K562 treated with DMSO at 1 percent for 12 hours (cell line): ENCODE data around the gene STUB1. TPM values are rescaled to one million over a fixed set of nuclear protein-coding genes. Genes with fewer than 3 reads are reported as not detected.

Experiments
- total RNA-seq: library from RNA; unstranded; fragments of 300-600 nt; gene quantifications from 2 replicates; pipeline ENCODE4 v1.2.3, GENCODE V29; 2022; ENCODE audit not compliant: insufficient read depth

Gene STUB1
- 108 and 141 TPM in 2 replicates for total RNA-seq

DNA sequence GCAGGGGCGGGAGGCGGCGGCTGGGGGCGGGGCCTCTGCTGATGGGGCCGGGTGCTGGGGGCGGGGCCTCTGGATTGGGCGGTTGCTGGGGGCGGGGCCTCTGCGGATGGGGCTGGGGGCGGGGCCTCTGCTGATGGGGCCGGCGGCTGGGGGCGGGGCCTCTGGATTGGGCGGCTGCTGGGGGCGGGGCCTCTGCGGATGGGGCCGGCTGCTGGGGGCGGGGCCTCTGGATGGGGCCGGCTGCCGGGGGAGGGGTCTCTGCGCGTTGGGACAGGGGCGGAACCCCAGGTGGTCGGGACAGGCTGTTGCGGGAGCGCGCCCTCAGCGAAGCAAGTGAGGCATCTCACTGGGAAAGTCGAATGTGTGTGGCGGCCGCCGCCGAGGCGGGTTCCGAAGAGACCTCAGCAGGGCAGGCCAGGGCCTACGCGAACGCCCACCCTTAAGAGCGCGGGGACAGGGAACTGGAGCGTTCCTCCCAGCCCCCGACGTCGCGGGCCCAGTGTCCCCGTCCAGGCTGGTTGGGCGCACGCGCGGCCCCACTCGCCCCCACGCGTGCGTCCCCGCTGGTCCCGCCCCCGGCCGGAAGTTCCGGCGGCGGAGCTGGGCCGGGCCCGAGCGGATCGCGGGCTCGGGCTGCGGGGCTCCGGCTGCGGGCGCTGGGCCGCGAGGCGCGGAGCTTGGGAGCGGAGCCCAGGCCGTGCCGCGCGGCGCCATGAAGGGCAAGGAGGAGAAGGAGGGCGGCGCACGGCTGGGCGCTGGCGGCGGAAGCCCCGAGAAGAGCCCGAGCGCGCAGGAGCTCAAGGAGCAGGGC, at the start of gene STUB1:
STUB1 (plus strand) TSS at position 597 of the 811 bp plus-strand sequence; CDS start at position 713, 116 bp downstream.

GRCh38 chr16:630815-631405, 49.3 kb upstream of the STUB1 start, which contains the start of gene WFIKKN1:
Gene WFIKKN1 (plus strand): TSS chr16:630985. CDS start chr16:631254, 269 bp downstream.

DNA sequence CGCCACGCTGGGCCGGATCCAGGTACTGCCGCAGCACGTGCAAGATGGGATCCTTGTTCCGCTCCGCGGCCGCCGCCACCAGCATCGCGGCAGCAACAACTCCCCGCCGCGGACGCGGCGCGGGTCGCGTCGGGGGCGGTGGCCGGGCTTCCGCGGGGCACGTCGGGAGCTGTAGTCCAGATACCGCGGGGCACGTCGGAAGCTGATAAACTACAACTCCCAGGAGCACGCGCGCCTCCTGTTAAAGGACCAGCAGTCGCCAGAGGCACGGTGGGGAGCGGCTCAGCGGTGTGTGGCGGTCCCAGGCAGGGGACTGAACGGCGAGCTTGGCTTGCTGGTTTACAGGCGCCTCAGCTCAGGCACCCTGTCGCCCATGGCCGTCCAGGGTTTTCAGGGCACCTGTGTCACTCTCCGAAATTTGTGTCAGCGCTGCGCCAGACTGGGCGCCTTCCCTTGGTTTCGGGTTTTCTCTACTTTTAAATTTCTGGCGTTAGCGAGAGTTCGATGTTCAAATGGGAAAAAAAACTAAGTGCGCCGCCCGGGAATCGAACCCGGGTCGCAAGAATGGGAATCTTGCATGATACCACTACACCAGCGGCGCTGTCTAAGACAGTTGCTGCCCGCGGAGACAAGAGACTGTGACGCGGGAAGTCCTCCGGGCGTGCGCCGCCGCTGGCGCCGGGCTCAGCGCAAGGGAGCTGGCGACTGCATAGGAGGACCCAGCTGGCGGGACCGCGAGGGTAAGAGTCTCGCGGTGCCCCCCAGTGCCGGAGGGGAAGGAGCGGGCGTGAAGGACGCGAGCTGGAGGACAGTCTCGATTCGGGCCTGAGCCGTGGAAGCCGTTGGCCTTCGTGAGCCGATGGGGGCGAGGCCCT, 43.8 kb upstream of the STUB1 start, which contains the start of gene METTL26:
METTL26 (minus strand) TSS at position 100 of the 875 bp plus-strand sequence; CDS start at position 85, 15 bp downstream.

DNA sequence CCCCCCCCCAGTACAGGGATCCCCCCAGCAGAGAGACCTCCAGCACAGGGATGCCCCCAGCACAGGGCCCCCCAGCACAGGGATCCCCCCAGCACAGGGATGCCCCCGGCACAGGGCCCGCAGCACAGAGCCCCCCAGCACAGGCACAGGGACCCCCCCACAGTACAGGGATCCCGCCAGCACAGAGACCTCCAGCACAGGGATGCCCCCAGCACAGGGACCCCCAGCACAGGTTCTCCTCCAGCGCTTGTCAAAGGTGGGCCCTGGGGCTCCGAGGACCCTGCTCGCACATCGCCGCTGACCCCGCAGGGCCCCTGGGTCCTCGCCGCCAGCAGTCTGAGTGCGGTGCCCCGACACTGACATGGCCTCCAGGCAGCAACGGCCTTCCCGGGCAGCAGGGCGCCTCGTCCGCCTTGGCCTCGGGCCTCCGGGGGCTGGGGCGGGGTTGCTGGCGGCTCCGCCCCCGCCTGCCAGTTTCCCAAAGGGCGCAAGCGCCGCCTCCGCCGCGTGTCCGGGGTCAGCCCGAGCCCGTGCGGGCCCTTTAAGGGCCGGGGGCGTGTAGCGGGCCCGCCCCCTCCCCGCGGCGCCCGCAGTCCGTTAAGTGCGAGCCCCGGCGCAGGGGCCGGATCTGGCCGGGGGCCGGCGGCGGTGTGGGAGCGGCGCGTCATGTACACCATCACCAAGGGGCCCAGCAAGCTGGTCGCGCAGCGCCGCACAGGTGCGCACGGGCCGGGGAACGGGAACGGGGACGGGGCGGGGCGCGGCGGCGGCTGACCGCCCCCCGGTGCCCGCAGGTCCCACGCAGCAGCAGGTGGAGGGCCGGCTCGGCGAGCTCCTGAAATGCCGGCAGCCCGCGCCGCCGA, 38.7 kb upstream of the STUB1 start, which contains the start of gene MCRIP2:
MCRIP2 (plus strand) TSS at position 503 of the 863 bp plus-strand sequence; CDS start at position 667, 164 bp downstream.

GRCh38 chr16:648781-649589, 31.2 kb upstream of the STUB1 start, which contains the start of gene WDR90:
Gene WDR90 (plus strand): TSS chr16:649365. CDS start chr16:649417, 52 bp downstream.

DNA sequence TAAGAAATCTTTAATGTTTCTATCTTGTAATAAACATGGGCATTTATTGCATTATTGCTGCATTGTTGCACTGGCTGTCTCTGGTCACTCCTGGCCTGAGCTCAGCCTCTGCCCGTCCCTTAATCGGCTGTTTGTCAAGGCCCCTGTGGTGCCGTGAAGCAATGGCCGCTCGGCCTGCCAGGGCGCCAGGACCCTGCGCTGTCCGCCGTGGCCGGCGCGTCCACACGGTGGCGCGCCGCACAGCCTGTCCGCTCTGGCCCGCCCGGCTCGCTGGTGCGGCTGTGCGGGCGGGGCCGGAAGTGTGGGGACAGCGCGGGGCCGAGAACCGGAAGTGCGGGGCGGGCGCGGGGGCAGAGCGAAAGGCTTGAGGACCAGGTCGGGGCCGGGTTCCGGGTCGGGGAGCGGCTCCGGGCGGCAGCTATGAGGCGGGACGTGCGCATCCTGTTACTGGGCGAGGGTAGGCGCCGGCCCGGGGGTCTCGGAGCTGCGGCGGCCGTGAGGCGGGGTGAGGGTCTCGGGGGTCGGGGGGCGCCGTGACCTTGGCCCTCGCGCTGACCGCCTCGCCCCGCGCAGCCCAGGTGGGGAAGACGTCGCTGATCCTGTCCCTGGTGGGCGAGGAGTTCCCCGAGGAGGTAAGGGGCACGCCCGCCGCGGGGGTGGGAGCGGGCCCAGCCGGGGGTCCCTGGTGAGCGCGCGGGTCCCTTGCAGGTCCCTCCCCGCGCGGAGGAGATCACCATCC, 12.3 kb upstream of the STUB1 start, which contains the start of gene RHOT2:
RHOT2 (plus strand) TSS at position 353 of the 739 bp plus-strand sequence; CDS start at position 421, 68 bp downstream.

DNA sequence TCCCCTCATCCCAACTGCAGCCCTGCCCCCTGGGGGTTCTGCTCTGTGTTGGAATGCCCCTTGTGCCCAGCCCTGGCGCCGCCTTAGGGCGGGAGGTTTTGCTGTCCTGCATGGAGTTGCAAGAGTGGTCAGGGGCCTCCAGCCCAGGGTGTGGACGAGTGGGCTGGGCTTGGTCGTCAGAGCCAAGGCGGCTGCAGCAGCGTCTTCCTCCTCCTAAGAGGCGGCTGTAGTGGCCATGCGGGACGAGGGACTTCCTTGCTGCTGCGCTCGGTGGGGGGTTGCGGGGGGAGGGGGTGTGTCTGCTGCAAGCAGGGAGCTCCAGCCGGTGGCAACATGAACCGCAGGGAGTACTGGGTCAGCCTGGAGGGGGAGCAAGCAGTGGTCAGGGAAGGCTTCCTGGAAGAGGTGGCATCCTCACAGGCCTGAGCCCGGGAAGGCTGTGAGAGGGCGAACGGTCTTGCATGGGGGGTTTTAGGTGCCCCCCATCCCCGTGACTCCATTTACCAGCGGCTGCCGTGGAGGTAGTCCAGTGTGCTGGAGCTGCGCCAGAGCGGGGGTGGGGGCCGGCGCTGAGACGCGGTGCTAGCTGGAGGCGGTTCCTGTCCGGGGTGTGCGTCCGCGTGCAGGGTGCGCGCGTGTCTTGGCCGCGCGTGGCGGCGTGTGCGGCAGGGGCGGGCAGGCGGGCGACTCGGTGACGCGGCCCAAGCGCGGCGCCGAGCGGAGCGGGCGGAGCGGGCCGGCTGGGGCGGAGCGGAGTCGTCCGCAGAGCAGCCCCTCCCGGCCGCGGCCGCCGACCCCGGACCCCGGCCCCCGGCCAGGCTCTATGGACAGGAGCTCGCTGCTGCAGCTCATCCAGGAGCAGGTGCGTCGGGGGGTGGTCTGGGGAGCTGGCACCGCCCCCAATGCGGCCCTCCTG, 5.0 kb upstream of the STUB1 start, which contains the start of gene RHBDL1:
RHBDL1 (plus strand) TSS at position 704 of the 916 bp plus-strand sequence; CDS start at position 824, 120 bp downstream.

GRCh38 chr16:684071-684794, 4.0 kb downstream of the STUB1 start, which contains the start of gene JMJD8:
Gene JMJD8 (minus strand): TSS chr16:684334. CDS start chr16:684319, 15 bp downstream.

GRCh38 chr16:705431-706188, 25.4 kb downstream of the STUB1 start, which contains the start of gene FBXL16:
Gene FBXL16 (minus strand): TSS chr16:705801. CDS start chr16:697405, 8,396 bp downstream.

GRCh38 chr16:714558-715476, 34.6 kb downstream of the STUB1 start, which contains the start of gene METRN:
Gene METRN (plus strand): TSS chr16:715118. CDS start chr16:715290, 172 bp downstream.

GRCh38 chr16:720990-721764, 41.0 kb downstream of the STUB1 start, which contains the start of gene ANTKMT:
Gene ANTKMT (plus strand): TSS chr16:721146. CDS start chr16:721275, 129 bp downstream.

GRCh38 chr16:726438-727290, 46.5 kb downstream of the STUB1 start, which contains the start of the genes CCDC78 and HAGHL:
Gene CCDC78 (minus strand): TSS chr16:726443. CDS start chr16:726367, 76 bp downstream.
Gene HAGHL (plus strand): TSS chr16:727106. CDS start chr16:727510, 404 bp downstream.

